NCI-H1105 (cell line): Measurements from ENCODE around the gene USP17L27.
"Not testable (repeated sequence)": the region's sequence is repeated elsewhere in the genome, so short reads cannot be mapped to it uniquely, and the experiment has no call there.

Experiments
- DNase-seq: peaks from one replicate; lab custom pipeline; 2025; lab: John Stamatoyannopoulos, UW

The USP17L27 gene

DNA sequence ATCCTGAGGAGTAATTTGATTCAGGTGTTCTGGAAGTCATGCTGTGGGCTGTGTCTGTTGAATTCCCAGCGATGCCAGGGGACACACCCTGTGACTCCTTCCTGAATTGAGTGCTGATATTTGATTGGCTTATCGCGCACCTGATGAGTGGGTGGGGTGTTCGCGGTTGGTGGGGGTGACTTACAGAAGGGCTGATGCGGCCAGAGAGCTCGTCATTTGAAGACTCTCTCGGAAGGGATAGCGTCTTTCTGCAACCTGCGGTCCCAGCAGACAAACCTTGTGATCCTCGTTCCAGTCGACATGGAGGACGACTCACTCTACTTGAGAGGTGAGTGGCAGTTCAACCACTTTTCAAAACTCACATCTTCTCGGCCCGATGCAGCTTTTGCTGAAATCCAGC is at the start of gene USP17L27:
Gene USP17L27, plus strand, starts transcription at position 301 of the 400 bp plus-strand sequence. Its CDS starts 0 bp downstream, at position 301.
- not testable (repeated sequence) for DNase-seq

GRCh38 chr4:9324191-9324590 is 19.8 kb upstream of the USP17L27 start:
- not testable (repeated sequence) for DNase-seq

DNA sequence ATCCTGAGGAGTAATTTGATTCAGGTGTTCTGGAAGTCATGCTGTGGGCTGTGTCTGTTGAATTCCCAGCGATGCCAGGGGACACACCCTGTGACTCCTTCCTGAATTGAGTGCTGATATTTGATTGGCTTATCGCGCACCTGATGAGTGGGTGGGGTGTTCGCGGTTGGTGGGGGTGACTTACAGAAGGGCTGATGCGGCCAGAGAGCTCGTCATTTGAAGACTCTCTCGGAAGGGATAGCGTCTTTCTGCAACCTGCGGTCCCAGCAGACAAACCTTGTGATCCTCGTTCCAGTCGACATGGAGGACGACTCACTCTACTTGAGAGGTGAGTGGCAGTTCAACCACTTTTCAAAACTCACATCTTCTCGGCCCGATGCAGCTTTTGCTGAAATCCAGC is 19.1 kb upstream of the USP17L27 start, which contains the start of gene USP17L24:
Gene USP17L24, plus strand, starts transcription at position 301 of the 400 bp plus-strand sequence. Its CDS starts 0 bp downstream, at position 301.
- not testable (repeated sequence) for DNase-seq

DNA sequence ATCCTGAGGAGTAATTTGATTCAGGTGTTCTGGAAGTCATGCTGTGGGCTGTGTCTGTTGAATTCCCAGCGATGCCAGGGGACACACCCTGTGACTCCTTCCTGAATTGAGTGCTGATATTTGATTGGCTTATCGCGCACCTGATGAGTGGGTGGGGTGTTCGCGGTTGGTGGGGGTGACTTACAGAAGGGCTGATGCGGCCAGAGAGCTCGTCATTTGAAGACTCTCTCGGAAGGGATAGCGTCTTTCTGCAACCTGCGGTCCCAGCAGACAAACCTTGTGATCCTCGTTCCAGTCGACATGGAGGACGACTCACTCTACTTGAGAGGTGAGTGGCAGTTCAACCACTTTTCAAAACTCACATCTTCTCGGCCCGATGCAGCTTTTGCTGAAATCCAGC is 14.3 kb upstream of the USP17L27 start, which contains the start of gene USP17L25:
Gene USP17L25, plus strand, starts transcription at position 301 of the 400 bp plus-strand sequence. Its CDS starts 0 bp downstream, at position 301.
- DNase-seq: not testable (repeated sequence)

DNA sequence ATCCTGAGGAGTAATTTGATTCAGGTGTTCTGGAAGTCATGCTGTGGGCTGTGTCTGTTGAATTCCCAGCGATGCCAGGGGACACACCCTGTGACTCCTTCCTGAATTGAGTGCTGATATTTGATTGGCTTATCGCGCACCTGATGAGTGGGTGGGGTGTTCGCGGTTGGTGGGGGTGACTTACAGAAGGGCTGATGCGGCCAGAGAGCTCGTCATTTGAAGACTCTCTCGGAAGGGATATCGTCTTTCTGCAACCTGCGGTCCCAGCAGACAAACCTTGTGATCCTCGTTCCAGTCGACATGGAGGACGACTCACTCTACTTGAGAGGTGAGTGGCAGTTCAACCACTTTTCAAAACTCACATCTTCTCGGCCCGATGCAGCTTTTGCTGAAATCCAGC is 9.6 kb upstream of the USP17L27 start, which contains the start of gene USP17L26:
Gene USP17L26, plus strand, starts transcription at position 301 of the 400 bp plus-strand sequence. Its CDS starts 0 bp downstream, at position 301.
- DNase-seq: not testable (repeated sequence)

- not testable (repeated sequence) for DNase-seq
Observed at GRCh38 chr4:9339103-9339502, 4.8 kb upstream of the USP17L27 start, which contains the start of gene USP17L5. Gene USP17L5, plus strand, starts transcription at chr4:9339403. Its CDS starts 0 bp downstream, at chr4:9339403.

GRCh38 chr4:9348593-9348992 is 4.6 kb downstream of the USP17L27 start, which contains the start of gene USP17L28:
Gene USP17L28, plus strand, starts transcription at chr4:9348893. Its CDS starts 0 bp downstream, at chr4:9348893.
- DNase-seq: not testable (repeated sequence)

DNA sequence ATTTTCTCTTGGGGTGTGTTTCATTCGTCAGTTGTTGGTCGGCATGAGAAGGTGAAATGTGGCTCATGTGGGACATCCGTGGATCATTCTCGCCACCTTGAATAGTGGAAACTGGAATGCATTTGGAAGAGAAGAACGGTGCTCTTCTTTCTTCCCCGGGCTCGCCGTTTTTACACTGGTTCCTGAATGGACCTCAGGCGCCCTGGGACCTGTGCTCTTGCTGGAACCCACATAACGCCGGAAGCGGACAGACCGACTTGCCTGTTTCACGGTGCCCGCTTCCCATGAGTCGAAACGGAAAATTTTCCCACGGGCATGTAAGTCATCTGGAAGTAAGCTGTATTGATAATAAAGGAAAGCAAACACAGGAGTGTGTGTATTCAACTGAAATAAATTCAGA is 6.9 kb downstream of the USP17L27 start:
- not testable (repeated sequence) for DNase-seq

- DNase-seq: not testable (repeated sequence)
Observed at GRCh38 chr4:9353338-9353737, 9.4 kb downstream of the USP17L27 start, which contains the start of gene USP17L29. Gene USP17L29, plus strand, starts transcription at chr4:9353638. Its CDS starts 0 bp downstream, at chr4:9353638.

- DNase-seq: not testable (repeated sequence)
Observed at GRCh38 chr4:9362829-9363228, 18.9 kb downstream of the USP17L27 start, which contains the start of gene USP17L30. Gene USP17L30, plus strand, starts transcription at chr4:9363129. Its CDS starts 0 bp downstream, at chr4:9363129.

DNA sequence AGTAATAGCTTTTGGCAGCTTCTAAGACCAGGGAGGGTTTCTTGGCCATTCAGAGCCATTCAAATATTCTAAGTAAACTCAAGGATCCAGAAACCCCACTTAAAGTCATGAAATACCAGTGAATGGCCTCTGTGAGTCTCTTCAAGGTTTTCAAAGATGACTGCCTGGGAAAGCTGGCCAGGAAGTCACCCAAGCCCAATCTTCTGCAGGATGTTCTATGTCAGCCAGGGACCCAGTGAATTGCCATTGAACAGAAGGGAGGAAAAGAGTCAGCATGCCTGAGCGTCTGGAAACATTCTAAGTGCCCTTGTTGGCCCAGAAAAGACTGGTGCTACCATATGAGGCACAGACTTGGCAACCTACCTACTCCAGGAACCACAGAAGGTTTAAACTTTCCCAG is 35.9 kb downstream of the USP17L27 start:
- DNase-seq: not testable (repeated sequence)

DNA sequence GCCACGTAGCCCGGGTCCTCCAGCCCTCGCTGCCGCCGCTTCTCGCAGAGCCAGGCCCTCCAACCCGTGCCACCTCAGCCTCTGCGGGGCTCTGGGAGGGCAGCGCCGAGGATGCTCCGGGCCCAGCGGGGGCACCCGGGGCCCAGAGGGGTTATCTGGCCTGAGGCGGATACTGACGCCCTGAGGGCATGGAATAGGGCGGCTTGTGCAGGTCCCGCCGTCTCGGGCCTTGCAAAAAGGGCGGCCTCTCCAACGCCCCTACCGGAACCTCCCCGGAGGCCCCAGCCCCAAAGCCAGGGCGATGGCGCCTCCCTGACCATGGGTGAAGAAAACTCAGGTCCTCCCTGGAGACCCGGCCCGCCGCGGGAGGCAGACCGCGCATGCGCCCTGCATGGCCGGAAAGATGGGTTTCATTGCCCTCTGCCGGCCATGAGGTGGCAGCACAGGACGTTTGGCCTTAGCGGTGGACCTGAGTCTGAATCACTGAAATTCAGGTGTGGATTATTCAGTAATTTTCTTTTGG is 37.1 kb downstream of the USP17L27 start:
- DNase-seq: peak; percentile 1

DNA sequence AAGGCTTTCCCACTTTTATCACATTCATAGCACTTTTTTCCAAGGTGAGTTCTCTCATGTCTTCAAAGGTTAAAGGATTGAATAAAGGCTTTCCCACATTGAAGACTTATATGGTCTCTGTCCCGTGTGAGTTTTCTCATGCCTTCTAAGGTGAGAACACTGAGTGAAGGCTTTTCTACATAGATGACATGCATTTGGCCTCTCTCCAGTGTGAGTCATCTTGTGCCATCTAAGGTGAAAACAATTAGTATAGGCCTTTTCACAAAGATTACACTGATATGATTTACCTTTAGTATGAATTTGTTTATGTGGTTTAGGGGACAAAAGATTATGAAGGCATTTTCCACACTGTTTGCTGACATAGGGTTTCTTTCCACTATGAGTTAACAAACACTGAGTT is 40.2 kb downstream of the USP17L27 start:
- no peak for DNase-seq

GRCh38 chr4:9389001-9389400 is 45.1 kb downstream of the USP17L27 start:
- not testable (repeated sequence) for DNase-seq
